ENCODE results near the gene LRRC32. TPM values are rescaled to one million over a fixed set of nuclear protein-coding genes. Genes with fewer than 3 reads are reported as not detected.
"Not testable (repeated sequence)": the region's sequence is repeated elsewhere in the genome, so short reads cannot be mapped to it uniquely, and the experiment has no call there.

LRRC32 gene
- total RNA-seq, 2 donors from 2014 or later: 12.5 to 16.4 TPM

- no peaks in the 10 kb centered on the region for H3K36me3 Mint-ChIP-seq (ENCODE audit: insufficient read depth in 2 of 2)
- no peak for DNase-seq
These were observed 15.0 kb downstream of the LRRC32 start for GRCh38 chr11:76655501-76656049.

GRCh38 chr11:76654980-76655379 is 15.6 kb downstream of the LRRC32 start:
- Mint-ChIP-seq H3K4me1 (ENCODE audit: low read depth) (no peaks in the 10 kb centered on the region), H3K9me3 (no peaks in the 10 kb centered on the region), H3K4me3 (no peak overlapping the region), H3K27ac (no peak overlapping the region), H3K36me3 (ENCODE audit: insufficient read depth in 2 of 2) (no peaks in the 10 kb centered on the region), H3K27me3 (ENCODE audit: low read depth) (peaks cover 3% of the 10 kb centered on the region)
- DNase-seq (no peak), ATAC-seq (replicated peaks in 1 of 2) (no peak)

More at GRCh38 chr11:76655501-76656049, 15.0 kb downstream of the LRRC32 start:
- H3K27me3 Mint-ChIP-seq (ENCODE audit: low read depth): no peaks in the 10 kb centered on the region
- H3K9me3 Mint-ChIP-seq: no peaks in the 10 kb centered on the region
- no peaks in the 10 kb centered on the region for H3K4me1 Mint-ChIP-seq (ENCODE audit: low read depth)
- H3K27ac Mint-ChIP-seq: no peak overlapping the region
- no peak overlapping the region for H3K4me3 Mint-ChIP-seq
- ATAC-seq (replicated peaks in 1 of 2): no peak

GRCh38 chr11:76654298-76654851 is 16.2 kb downstream of the LRRC32 start:
- no peaks in the 10 kb centered on the region for H3K36me3 Mint-ChIP-seq (ENCODE audit: insufficient read depth in 2 of 2)
- no peak for ATAC-seq (replicated peaks in 1 of 2)
- H3K4me1 Mint-ChIP-seq (ENCODE audit: low read depth): no peaks in the 10 kb centered on the region
- H3K27ac Mint-ChIP-seq: no peak overlapping the region
- no peak overlapping the region for H3K4me3 Mint-ChIP-seq
- H3K27me3 Mint-ChIP-seq (ENCODE audit: low read depth): peaks cover 10% of the 10 kb centered on the region
- DNase-seq: no peak
- H3K9me3 Mint-ChIP-seq: no peaks in the 10 kb centered on the region

- Mint-ChIP-seq H3K9me3 (no peaks in the 10 kb centered on the region), H3K4me3 (no peak overlapping the region), H3K36me3 (ENCODE audit: insufficient read depth in 2 of 2) (no peaks in the 10 kb centered on the region), H3K27ac (no peak overlapping the region), H3K27me3 (ENCODE audit: low read depth) (peaks cover 15% of the 10 kb centered on the region), H3K4me1 (ENCODE audit: low read depth) (no peaks in the 10 kb centered on the region)
- ATAC-seq (replicated peaks in 1 of 2) (no peak), DNase-seq (no peak)
These were observed 16.8 kb downstream of the LRRC32 start for GRCh38 chr11:76653674-76654284.

- Mint-ChIP-seq H3K9me3 (no peaks in the 10 kb centered on the region), H3K4me1 (ENCODE audit: low read depth) (no peaks in the 10 kb centered on the region), H3K4me3 (no peak overlapping the region), H3K36me3 (ENCODE audit: insufficient read depth in 2 of 2) (no peaks in the 10 kb centered on the region), H3K27me3 (ENCODE audit: low read depth) (peaks cover 17% of the 10 kb centered on the region), H3K27ac (no peak overlapping the region)
- DNase-seq: no peak
- no peak for ATAC-seq (replicated peaks in 1 of 2)
These were observed 17.4 kb downstream of the LRRC32 start for GRCh38 chr11:76653012-76653673.

- H3K36me3 Mint-ChIP-seq (ENCODE audit: insufficient read depth in 2 of 2): peaks cover 0 to 4% of the 10 kb centered on the region in 2 donors
- peaks cover 44% of the 10 kb centered on the region for H3K27me3 Mint-ChIP-seq (ENCODE audit: low read depth)
- H3K9me3 Mint-ChIP-seq: peaks cover 0 to 4% of the 10 kb centered on the region in 2 donors
- H3K4me3 Mint-ChIP-seq: no peak overlapping the region
- H3K27ac Mint-ChIP-seq: no peak overlapping the region
- H3K4me1 Mint-ChIP-seq (ENCODE audit: low read depth): no peaks in the 10 kb centered on the region
- no peak for ATAC-seq (replicated peaks in 1 of 2)
- DNase-seq: no peak
These were observed 20.6 kb downstream of the LRRC32 start for GRCh38 chr11:76649851-76650372.

GRCh38 chr11:76649011-76649410 is 21.5 kb downstream of the LRRC32 start:
- DNase-seq (no peak), ATAC-seq (replicated peaks in 1 of 2) (no peak)
- Mint-ChIP-seq H3K27me3 (ENCODE audit: low read depth) (peaks cover 53% of the 10 kb centered on the region), H3K36me3 (ENCODE audit: insufficient read depth in 2 of 2) (peaks cover 0 to 4% of the 10 kb centered on the region in 2 donors), H3K9me3 (peaks cover 0 to 4% of the 10 kb centered on the region in 2 donors), H3K4me1 (ENCODE audit: low read depth) (no peaks in the 10 kb centered on the region), H3K27ac (no peak overlapping the region), H3K4me3 (no peak overlapping the region)

- H3K36me3 Mint-ChIP-seq (ENCODE audit: insufficient read depth in 2 of 2): peaks cover 0 to 4% of the 10 kb centered on the region in 2 donors
- H3K9me3 Mint-ChIP-seq: peaks cover 0 to 4% of the 10 kb centered on the region in 2 donors
- H3K4me3 Mint-ChIP-seq: no peak overlapping the region
- H3K27ac Mint-ChIP-seq: no peak overlapping the region
- DNase-seq: no peak
- peaks cover 53% of the 10 kb centered on the region for H3K27me3 Mint-ChIP-seq (ENCODE audit: low read depth)
- H3K4me1 Mint-ChIP-seq (ENCODE audit: low read depth): no peaks in the 10 kb centered on the region
- ATAC-seq (replicated peaks in 1 of 2): no peak
These were observed 22.5 kb downstream of the LRRC32 start for GRCh38 chr11:76648061-76648460.

- Mint-ChIP-seq H3K4me3 (no peak overlapping the region), H3K27ac (no peak overlapping the region), H3K36me3 (ENCODE audit: insufficient read depth in 2 of 2) (peaks cover 0 to 4% of the 10 kb centered on the region in 2 donors), H3K9me3 (peaks cover 0 to 4% of the 10 kb centered on the region in 2 donors), H3K4me1 (ENCODE audit: low read depth) (peaks cover 6% of the 10 kb centered on the region), H3K27me3 (ENCODE audit: low read depth) (peaks cover 55% of the 10 kb centered on the region)
- DNase-seq: no peak
- ATAC-seq (replicated peaks in 1 of 2): no peak
These were observed 23.5 kb downstream of the LRRC32 start for GRCh38 chr11:76646882-76647534.

GRCh38 chr11:76644591-76644990 is 26.0 kb downstream of the LRRC32 start:
- Mint-ChIP-seq H3K4me3 (no peak overlapping the region), H3K9me3 (peaks cover 0 to 4% of the 10 kb centered on the region in 2 donors), H3K4me1 (ENCODE audit: low read depth) (peaks cover 11% of the 10 kb centered on the region), H3K27me3 (ENCODE audit: low read depth) (peaks cover 65% of the 10 kb centered on the region), H3K27ac (no peak overlapping the region), H3K36me3 (ENCODE audit: insufficient read depth in 2 of 2) (peaks cover 0 to 4% of the 10 kb centered on the region in 2 donors)
- ATAC-seq (replicated peaks in 1 of 2): no peak
- no peak for DNase-seq

GRCh38 chr11:76643711-76644110 is 26.8 kb downstream of the LRRC32 start:
- DNase-seq; H3K9me3 Mint-ChIP-seq; H3K27ac Mint-ChIP-seq; ATAC-seq (replicated peaks in 1 of 2); H3K4me3 Mint-ChIP-seq; H3K36me3 Mint-ChIP-seq (ENCODE audit: insufficient read depth in 2 of 2): not testable (repeated sequence)
- H3K27me3 Mint-ChIP-seq (ENCODE audit: low read depth): peaks cover 65% of the 10 kb centered on the region
- peaks cover 11% of the 10 kb centered on the region for H3K4me1 Mint-ChIP-seq (ENCODE audit: low read depth)

GRCh38 chr11:76642341-76642740 is 28.2 kb downstream of the LRRC32 start:
- peaks cover 0 to 4% of the 10 kb centered on the region in 2 donors for H3K36me3 Mint-ChIP-seq (ENCODE audit: insufficient read depth in 2 of 2)
- peak overlapping the region; percentile 42 to 63 for H3K4me3 Mint-ChIP-seq
- ATAC-seq (replicated peaks in 1 of 2) (peak; percentile 87), DNase-seq (peak; percentile 45 to 53)
- peaks cover 73% of the 10 kb centered on the region for H3K27me3 Mint-ChIP-seq (ENCODE audit: low read depth)
- no peak overlapping the region for H3K27ac Mint-ChIP-seq
- peaks cover 11% of the 10 kb centered on the region for H3K4me1 Mint-ChIP-seq (ENCODE audit: low read depth)
- peaks cover 0 to 2% of the 10 kb centered on the region in 2 donors for H3K9me3 Mint-ChIP-seq

GRCh38 chr11:76641905-76642304 is 28.6 kb downstream of the LRRC32 start:
- H3K9me3 Mint-ChIP-seq: no peaks in the 10 kb centered on the region
- DNase-seq (no peak), ATAC-seq (replicated peaks in 1 of 2) (no peak)
- peaks cover 0 to 4% of the 10 kb centered on the region in 2 donors for H3K36me3 Mint-ChIP-seq (ENCODE audit: insufficient read depth in 2 of 2)
- no peak overlapping the region for H3K27ac Mint-ChIP-seq
- H3K4me1 Mint-ChIP-seq (ENCODE audit: low read depth): peaks cover 11% of the 10 kb centered on the region
- H3K27me3 Mint-ChIP-seq (ENCODE audit: low read depth): peaks cover 70% of the 10 kb centered on the region
- H3K4me3 Mint-ChIP-seq: peak overlapping the region; percentile 42 to 63

Data from activated T-cell treated with anti-CD3 and anti-CD28 coated beads, Interleukin-2, amount 50 U/mL, for 72 hours (primary cell).